Measurements from ENCODE around the gene OR10D3. TPM values are rescaled to one million over a fixed set of nuclear protein-coding genes. Genes with fewer than 3 reads are reported as not detected.

The OR10D3 gene
- total and polyA plus RNA-seq, 2 of the 8 experiments (the other 6 are each of a cell fraction or from before 2014, with no cell fraction given) = not detected

DNA sequence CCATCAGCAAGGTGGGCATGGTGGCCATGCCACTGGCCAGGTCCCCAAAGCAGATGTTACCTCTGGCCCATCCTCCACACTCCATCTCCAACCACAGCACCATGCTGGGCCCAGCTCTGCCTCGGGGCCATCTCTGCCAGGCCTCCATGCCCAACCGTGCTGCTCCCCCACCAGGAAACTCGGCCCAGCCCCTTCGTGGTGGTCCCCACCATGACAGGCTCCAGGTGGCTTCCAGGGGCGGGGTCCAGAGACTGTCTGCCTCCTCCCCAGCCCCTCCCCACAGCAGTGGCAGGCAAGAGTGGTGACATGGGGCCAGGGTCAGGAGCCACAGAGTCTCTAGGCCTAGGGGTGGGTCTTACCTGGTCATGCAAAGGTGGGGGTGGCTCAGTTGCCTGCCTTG is 27.3 kb downstream of the OR10D3 start:
- no peak overlapping the region for H3K18ac ChIP-seq (ENCODE audit: extremely low read depth, low read length)
- no peaks in the 10 kb centered on the region for H3K79me2 ChIP-seq (ENCODE audit: control insufficient read depth in 1 of 2, insufficient read depth in 2 of 2, low read length in 2 of 2)
- H3K56ac ChIP-seq (replicated peaks; ENCODE audit: insufficient read length, low read depth, low read length) = no peak overlapping the region
- H4K5ac ChIP-seq (ENCODE audit: insufficient read length, low read depth, low read length) = no peak overlapping the region
- H2BK5ac ChIP-seq (ENCODE audit: low read depth, low read length) = no peak overlapping the region
- no peaks in the 10 kb centered on the region for H4K20me1 ChIP-seq (replicated peaks in 1 of 2; ENCODE audit: control insufficient read depth in 1 of 2, insufficient read depth in 2 of 2, low read length in 2 of 2)
- POLR2A ChIA-PET (ENCODE audit: partially characterized antibody) = no interaction called here
- H3K27me3 ChIP-seq (replicated peaks in 1 of 4; ENCODE audit: control insufficient read depth in 3 of 4, extremely low read depth in 1 of 4, insufficient read depth in 3 of 4, low read length in 3 of 4) = no peaks in the 10 kb centered on the region
- no peaks in the 10 kb centered on the region for H3K79me1 ChIP-seq (ENCODE audit: low read depth, low read length)
- H3K23ac ChIP-seq (ENCODE audit: insufficient read length) = no peak overlapping the region
- no peaks in the 10 kb centered on the region for H3K23me2 ChIP-seq (ENCODE audit: low read depth, low read length)
- 100% methylated on average over 4 of the region's 5 CpGs; no CpG with 5 or more reads in 1 of the 2 experiments for WGBS, 2 experiments (ENCODE audit: extremely low coverage in 1 of 2, insufficient coverage in 1 of 2, insufficient read length in 1 of 2, insufficient replicate concordance in 2 of 2, low coverage in 1 of 2, low lambda C conversion rate in 2 of 2, missing lambda C conversion rate in 1 of 2)
- no peak overlapping the region for H2BK120ac ChIP-seq (replicated peaks; ENCODE audit: low read depth, low read length)
- H3K14ac ChIP-seq (ENCODE audit: insufficient read length) = no peak overlapping the region
- no peak overlapping the region for H2AFZ ChIP-seq (ENCODE audit: low read length)
- no peak overlapping the region for H3K4me2 ChIP-seq (ENCODE audit: insufficient read depth in 1 of 2, low read depth in 2 of 2, low read length in 2 of 2)
- no peak overlapping the region for H2BK12ac ChIP-seq (ENCODE audit: low read depth, low read length)
- no peaks in the 10 kb centered on the region; a peak in 1 of 4 replicates for H3K9me3 ChIP-seq (ENCODE audit: insufficient read depth in 2 of 2, low read depth in 1 of 2, low read length in 1 of 2)
- no peak overlapping the region for H3K9ac ChIP-seq (replicated peaks in 1 of 4; ENCODE audit: extremely low read depth in 1 of 4, low read depth in 3 of 4, low read length in 3 of 4)
- H2BK20ac ChIP-seq (ENCODE audit: low read length) = no peak overlapping the region
- TF ChIP-seq EP300 (IDR thresholded peaks at IDR 0.05; ENCODE audit: borderline replicate concordance in 1 of 2, low read depth in 2 of 2, low read length in 2 of 2) (no peak), KDM4A (IDR thresholded peaks at IDR 0.05; ENCODE audit: low read depth, low read length, severe bottlenecking) (no peak), MAFK (IDR thresholded peaks at IDR 0.05; ENCODE audit: low read depth, low read length) (no peak), HDAC6 (IDR thresholded peaks at IDR 0.05; ENCODE audit: low read depth, low read length) (no peak), CBX8 (IDR thresholded peaks at IDR 0.05; ENCODE audit: borderline replicate concordance, low read depth, low read length) (no peak), TAF1 (IDR thresholded peaks at IDR 0.05; ENCODE audit: low read depth, low read length) (no peak), SIX5 (IDR thresholded peaks at IDR 0.05; ENCODE audit: low read depth, low read length) (no peak), SRF (IDR thresholded peaks at IDR 0.05; ENCODE audit: low read depth, low read length) (no peak)
- no peak overlapping the region for H3K4me3 ChIP-seq (ENCODE audit: extremely low read depth in 1 of 4, insufficient read depth in 2 of 4, low read depth in 3 of 4, low read length in 4 of 4)
- FAIRE-seq (no peak), DNase-seq (ENCODE audit: low read depth in 1 of 2, low spot score in 2 of 2) (no peak)
- no peak overlapping the region for H3K4ac ChIP-seq (replicated peaks; ENCODE audit: insufficient read length, low read depth, low read length)
- CTCF ChIA-PET (ENCODE audit: partially characterized antibody) = no interaction called here
- H4K91ac ChIP-seq (replicated peaks; ENCODE audit: insufficient read length, low read length) = no peak overlapping the region
- H3K36me3 ChIP-seq (ENCODE audit: control insufficient read depth in 2 of 4, insufficient read depth in 4 of 4, low read length in 3 of 4) = no peaks in the 10 kb centered on the region
- H2BK15ac ChIP-seq (ENCODE audit: low read length) = no peak overlapping the region
- H3K4me1 ChIP-seq (replicated peaks in 1 of 4; ENCODE audit: control insufficient read depth in 3 of 4, insufficient read depth in 4 of 4, low read length in 3 of 4) = no peaks in the 10 kb centered on the region
- H3K27ac ChIP-seq (ENCODE audit: low read depth, low read length) = no peak overlapping the region
- no peak overlapping the region for H4K8ac ChIP-seq (ENCODE audit: extremely low read depth, insufficient read depth, low read length)
- no peak overlapping the region for H2AK5ac ChIP-seq (ENCODE audit: low read depth, low read length)
